Mucosa of rectum (tissue), 2 donors: ENCODE data around the gene ARAP1.

Source experiments
- H3K27ac ChIP-seq, 2 donors: one replicate each; pipeline ENCODE4 v1.7.0; 2013; ENCODE audit warnings: inconsistent platforms in 2 of 2, low read depth in 2 of 2, low read length in 2 of 2
- H3K27me3 ChIP-seq, 2 donors: one replicate each; pipeline ENCODE4 v1.7.0; 2013; ENCODE audit warnings: low read length in 2 of 2; ENCODE audit not compliant: control insufficient read depth in 2 of 2, insufficient read depth in 2 of 2
- H3K36me3 ChIP-seq, 2 donors: one replicate each; pipeline ENCODE4 v1.7.0; 2013; ENCODE audit warnings: low read length in 2 of 2; ENCODE audit not compliant: control insufficient read depth in 2 of 2, insufficient read depth in 2 of 2
- H3K4me1 ChIP-seq, 2 donors: one replicate each; pipeline ENCODE4 v1.7.0; 2013; ENCODE audit warnings: low read length in 2 of 2, mild to moderate bottlenecking in 1 of 2; ENCODE audit not compliant: control insufficient read depth in 2 of 2, insufficient read depth in 2 of 2
- H3K4me3 ChIP-seq, 2 donors: one replicate each; pipeline ENCODE4 v1.7.0; 2013; ENCODE audit warnings: low read length in 2 of 2
- H3K9ac ChIP-seq, 2 donors: one replicate each; pipeline ENCODE4 v1.7.0; 2013; ENCODE audit warnings: low read length in 2 of 2, low read depth in 1 of 2, mild to moderate bottlenecking in 1 of 2
- H3K9me3 ChIP-seq, 2 donors: one replicate each; pipeline ENCODE4 v1.7.0; 2013; ENCODE audit warnings: low read length in 2 of 2; ENCODE audit not compliant: control insufficient read depth in 2 of 2
- donor health status: healthy.
- donor health status: Normal muscosa, but diverticular disease.

Gene ARAP1

DNA sequence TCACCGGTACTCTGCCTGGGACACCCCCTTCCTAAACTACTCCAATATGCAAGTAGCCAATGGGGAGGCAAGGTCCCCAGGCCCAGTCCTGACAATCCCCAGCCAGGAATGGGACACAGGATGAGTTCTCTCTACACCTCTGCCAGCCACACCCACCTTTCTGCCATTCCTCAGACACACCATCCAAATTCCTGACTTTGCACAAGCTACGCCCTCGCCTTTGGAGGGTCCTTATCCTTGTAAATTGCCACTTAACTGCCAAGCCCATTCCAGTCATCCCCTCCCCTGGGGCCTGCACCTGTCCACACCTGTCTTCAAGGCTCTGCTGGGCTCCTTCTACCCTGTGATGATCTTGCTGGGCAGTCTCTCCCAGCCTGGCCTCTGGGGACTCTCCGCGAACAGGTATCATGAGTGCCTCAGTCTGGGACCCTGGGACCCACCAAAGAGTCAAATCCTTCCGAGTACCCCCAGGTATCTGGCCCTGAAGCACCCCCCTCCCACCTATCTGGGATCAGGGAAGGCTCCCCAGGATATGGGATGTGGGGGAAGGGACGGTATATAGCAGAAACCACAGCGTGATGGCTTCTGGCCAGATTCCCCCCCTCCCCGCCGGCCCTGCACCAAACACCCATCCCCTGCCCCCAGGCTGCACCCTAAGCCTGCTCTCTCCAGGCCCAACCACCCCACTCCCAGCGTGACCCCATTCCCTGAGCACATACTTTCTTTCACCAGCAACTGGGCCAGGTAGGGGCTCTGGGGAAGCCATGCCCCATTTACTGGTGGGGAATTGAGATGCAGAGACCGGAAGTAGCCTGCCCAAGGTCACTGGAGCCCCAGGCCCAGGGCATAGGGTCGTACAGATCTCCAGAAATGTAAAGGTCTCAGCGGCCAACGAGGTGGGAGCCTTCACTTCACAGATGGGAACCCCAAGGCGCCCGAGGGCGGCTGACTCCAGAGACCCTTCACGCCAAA lies 806 bp downstream of the ARAP1 start:
- Histone ChIP-seq H3K4me3 (peak overlapping the region; percentile 68 to 69), H3K27ac (peak overlapping the region in 1 of 2 donors; percentile 38), H3K9ac (peak overlapping the region; percentile 65 to 74), H3K27me3 (no peaks in the 10 kb centered on the region), H3K9me3 (no peaks in the 10 kb centered on the region), H3K4me1 (peaks cover 24 to 25% of the 10 kb centered on the region in 2 donors), H3K36me3 (peaks cover 9 to 14% of the 10 kb centered on the region in 2 donors)

DNA sequence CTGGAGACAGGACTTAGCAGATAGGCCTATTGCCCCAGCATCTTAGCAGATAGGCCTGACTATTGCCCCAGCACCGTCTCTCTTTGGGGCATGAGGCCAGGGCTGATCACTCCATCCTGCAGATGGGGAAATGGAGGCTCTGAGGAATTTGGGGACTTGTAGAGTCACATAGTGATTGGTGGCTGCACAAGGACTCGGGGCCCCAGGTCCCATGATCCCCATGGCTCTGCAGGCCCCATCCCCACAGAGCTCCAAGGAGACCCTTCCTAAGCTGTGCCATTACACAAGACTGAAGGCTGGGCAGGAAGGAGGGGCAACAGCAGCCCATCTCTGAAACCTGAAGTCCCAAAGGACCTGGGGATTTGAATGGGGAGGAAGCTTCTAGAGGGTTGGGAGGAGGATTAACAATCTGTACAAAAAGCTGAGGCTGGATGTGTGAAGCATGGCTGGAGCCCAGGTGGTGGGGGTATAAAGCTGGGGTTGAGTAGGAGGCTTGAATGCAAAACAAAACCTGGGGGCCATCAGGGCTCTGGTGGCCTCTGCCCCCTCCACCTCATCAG lies 1.6 kb downstream of the ARAP1 start:
- no peaks in the 10 kb centered on the region for H3K27me3 ChIP-seq
- peak overlapping the region; percentile 3 to 68 for H3K4me3 ChIP-seq
- H3K27ac ChIP-seq: no peak overlapping the region
- no peaks in the 10 kb centered on the region for H3K9me3 ChIP-seq
- H3K9ac ChIP-seq: no peak overlapping the region
- peaks cover 24 to 25% of the 10 kb centered on the region in 2 donors for H3K4me1 ChIP-seq
- peaks cover under 1 to 6% of the 10 kb centered on the region in 2 donors for H3K36me3 ChIP-seq

DNA sequence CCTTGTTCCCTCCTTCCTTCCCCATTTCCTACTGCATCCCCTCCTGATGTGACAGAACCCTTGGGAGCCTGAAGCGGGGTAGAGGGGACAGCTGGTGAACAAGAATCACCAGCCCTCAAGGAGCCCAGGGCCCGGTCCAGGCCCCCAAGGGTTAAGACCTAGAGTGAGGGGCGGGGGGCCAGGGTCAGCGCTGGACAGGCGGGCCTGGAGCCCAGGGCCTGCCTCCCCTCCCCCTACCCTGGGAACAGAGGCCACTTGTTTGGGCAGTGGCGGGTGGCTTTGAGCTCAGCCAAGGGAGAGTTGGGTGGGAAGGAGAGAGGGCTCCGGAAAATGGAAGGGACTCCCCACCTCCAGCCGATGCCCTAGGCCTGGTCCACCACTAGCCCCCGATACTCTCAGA lies 2.1 kb downstream of the ARAP1 start:
- peaks cover 24 to 25% of the 10 kb centered on the region in 2 donors for H3K4me1 ChIP-seq
- no peaks in the 10 kb centered on the region for H3K27me3 ChIP-seq
- no peak overlapping the region for H3K4me3 ChIP-seq
- no peaks in the 10 kb centered on the region for H3K9me3 ChIP-seq
- H3K27ac ChIP-seq: no peak overlapping the region
- H3K36me3 ChIP-seq: peaks cover 0 to 3% of the 10 kb centered on the region in 2 donors
- H3K9ac ChIP-seq: no peak overlapping the region

DNA sequence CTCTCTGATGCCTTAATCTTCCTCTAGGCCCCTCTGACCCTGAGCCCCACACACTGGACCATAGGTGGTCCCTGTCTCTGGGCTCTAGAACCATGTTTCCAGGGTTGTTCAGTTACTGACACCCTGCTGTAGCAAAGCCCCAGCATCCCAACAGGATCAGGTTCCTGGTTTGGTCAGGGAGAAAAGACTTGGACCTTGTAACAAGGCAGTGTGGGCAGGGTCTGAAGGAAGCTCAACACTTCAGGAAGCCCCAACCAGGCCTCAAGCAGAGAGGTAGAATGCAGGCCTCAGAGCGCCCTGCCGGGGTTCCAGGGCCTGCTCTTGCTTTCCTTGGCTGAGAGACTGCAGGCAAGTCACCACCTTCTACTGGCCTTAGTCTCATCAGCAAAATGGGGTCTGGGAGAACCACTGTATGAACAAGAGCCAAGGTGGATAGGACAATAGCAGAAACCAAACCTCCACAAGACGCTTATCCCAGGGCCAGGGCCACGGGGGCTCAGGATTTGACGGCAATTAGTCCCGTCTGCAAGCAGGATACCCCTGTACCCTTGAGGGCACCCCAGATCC lies 4.8 kb downstream of the ARAP1 start:
- H3K4me1 ChIP-seq: peaks cover 18 to 20% of the 10 kb centered on the region in 2 donors
- H3K9ac ChIP-seq: peak overlapping the region in 1 of 2 donors; percentile 14
- H3K4me3 ChIP-seq: no peak overlapping the region
- H3K27ac ChIP-seq: no peak overlapping the region
- no peaks in the 10 kb centered on the region for H3K27me3 ChIP-seq
- no peaks in the 10 kb centered on the region for H3K36me3 ChIP-seq
- no peaks in the 10 kb centered on the region for H3K9me3 ChIP-seq

DNA sequence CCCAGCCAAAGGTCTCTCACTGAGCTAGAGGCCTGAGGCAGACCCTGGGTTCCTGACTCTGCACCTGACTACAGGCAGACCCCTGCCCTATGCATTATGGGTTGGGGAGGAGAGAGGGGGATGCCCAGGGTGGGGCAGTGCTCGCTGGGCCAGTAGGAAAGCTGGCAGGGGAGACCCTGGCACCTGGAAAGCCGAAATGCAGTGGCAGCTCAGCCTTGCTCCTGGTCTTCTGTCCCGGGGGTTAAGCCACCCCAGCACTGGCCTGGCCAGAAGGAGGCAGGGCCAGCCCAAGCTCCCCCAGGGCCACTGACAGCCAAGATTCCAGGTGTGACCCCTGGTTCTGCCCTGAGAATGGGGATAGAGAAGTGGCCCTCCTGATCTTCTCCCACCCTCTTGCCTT lies 5.4 kb downstream of the ARAP1 start:
- no peak overlapping the region for H3K27ac ChIP-seq
- H3K4me3 ChIP-seq: no peak overlapping the region
- no peak overlapping the region for H3K9ac ChIP-seq
- no peaks in the 10 kb centered on the region for H3K9me3 ChIP-seq
- peaks cover 20 to 23% of the 10 kb centered on the region in 2 donors for H3K4me1 ChIP-seq
- H3K36me3 ChIP-seq: no peaks in the 10 kb centered on the region
- H3K27me3 ChIP-seq: no peaks in the 10 kb centered on the region

DNA sequence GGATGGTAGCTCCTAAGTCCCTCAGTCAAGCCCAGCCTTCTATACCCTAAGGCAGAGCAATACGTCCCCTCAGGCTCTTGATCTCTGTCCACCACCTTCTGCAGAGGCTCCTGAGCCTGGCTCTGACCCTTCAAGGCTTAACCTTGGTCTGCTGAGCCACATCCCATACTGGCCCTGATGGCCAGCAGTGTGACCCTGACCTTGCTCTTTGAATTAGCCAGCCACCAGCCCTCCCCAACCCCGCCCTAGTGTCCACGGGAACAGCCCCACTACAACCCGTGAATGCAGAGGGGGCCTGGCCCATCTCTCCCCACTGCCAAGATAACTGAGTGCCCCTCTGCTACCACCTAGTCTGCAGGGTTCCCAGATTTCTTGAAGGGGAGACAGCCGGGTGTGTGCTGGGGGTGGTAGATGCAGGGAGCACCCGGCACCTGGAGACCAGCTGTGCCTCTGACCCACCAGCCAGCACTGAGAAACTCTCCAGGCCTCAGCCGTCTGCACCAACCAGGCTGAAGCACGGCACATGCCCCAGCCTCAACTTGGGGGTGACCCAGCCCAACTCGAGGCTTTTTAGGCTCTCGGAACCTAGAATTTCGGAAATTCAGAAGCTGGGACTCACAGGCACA lies 6.2 kb downstream of the ARAP1 start:
- H3K4me3 ChIP-seq: no peak overlapping the region
- no peaks in the 10 kb centered on the region for H3K27me3 ChIP-seq
- no peak overlapping the region for H3K27ac ChIP-seq
- H3K9ac ChIP-seq: no peak overlapping the region
- H3K36me3 ChIP-seq: no peaks in the 10 kb centered on the region
- H3K4me1 ChIP-seq: peaks cover 20 to 24% of the 10 kb centered on the region in 2 donors
- no peaks in the 10 kb centered on the region for H3K9me3 ChIP-seq

DNA sequence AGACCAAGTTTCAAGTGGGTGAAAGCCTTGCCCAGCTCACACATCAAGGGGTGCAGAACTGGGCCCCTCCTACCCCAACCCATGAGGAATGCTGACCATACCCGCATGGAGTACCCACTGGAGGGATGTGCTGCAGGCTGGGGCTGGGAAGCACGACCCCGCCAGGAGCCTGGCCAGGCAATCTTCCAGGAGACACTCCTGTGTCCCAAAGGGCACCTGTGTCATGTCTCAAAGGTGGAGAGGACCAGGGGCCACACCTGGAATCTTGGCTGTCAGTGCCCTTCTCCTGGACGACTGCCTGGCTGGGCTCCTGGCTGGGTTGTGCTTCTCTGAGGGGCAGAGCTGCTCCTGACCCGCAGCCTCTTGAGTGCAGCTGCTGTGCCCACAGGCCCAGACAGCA lies 6.7 kb downstream of the ARAP1 start:
- Histone ChIP-seq H3K9ac (no peak overlapping the region), H3K4me1 (peaks cover 19 to 24% of the 10 kb centered on the region in 2 donors), H3K36me3 (no peaks in the 10 kb centered on the region), H3K27ac (no peak overlapping the region), H3K9me3 (no peaks in the 10 kb centered on the region), H3K27me3 (no peaks in the 10 kb centered on the region), H3K4me3 (no peak overlapping the region)

DNA sequence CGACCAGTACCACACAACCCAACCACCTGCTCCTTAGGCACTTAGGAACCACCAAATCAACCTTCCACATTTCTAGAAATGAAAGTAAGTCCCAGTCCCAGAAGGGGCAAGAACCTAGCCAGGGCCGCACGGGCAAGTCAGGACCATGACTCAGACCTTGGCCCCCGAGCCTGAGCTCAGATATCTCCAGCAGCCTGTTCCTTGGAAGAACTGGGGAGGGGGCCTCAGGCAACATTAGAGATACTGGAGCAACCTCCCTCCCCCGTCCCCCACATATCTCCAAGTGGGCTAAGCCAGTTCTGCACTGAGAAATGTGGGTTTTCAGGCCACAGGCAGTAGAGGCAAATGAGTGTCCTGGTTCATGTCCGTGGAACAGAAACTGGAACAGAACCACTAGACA lies 7.7 kb downstream of the ARAP1 start:
- Histone ChIP-seq H3K4me3 (no peak overlapping the region), H3K36me3 (no peaks in the 10 kb centered on the region), H3K9ac (no peak overlapping the region), H3K27ac (no peak overlapping the region), H3K9me3 (no peaks in the 10 kb centered on the region), H3K4me1 (peaks cover 21 to 30% of the 10 kb centered on the region in 2 donors), H3K27me3 (no peaks in the 10 kb centered on the region)

DNA sequence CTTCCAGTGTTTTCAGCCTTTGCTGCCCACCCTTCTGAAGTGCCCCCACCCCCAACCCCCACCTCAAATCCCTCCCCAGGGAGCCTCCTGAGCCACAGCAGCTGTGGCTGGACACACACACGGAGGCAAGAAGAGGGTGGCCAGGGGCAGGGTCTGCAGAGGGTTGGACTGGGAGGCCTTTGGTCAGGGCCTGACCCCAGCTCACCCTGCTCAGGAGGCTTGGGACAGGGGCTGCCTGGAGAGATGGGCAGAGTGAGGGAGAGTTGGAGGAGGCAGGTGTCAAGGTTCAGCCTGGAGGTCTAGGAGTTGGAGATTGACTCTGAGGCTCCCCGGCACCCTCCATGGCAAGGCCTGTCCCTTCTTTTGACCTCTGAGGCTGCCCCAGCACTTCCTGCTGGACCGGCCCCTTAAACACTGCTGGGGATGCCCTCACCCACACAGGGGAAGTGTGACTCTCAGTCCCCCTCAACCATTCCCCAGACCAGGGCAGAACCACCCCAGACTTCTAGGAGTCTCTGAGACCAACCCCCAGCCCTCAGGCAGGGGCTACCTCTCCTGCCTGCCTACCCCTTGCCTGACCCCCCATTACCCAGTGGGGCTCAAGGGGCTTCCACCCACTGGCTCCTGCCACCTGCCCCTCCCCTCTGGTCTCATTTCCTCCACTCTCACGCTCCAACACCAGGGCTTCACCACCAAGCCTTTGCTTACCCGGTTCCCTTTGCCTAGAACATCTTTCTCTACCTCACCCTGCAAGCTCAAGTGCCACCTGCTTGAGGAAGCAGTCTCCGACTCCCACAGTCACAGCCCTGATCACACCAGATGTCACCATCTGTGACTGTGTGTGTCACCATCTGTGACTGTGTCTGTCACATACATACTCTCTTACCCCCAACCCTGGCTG lies 8.6 kb downstream of the ARAP1 start:
- Histone ChIP-seq H3K27ac (no peak overlapping the region), H3K36me3 (no peaks in the 10 kb centered on the region), H3K9me3 (no peaks in the 10 kb centered on the region), H3K9ac (peak overlapping the region in 1 of 2 donors; percentile 3), H3K27me3 (no peaks in the 10 kb centered on the region), H3K4me3 (no peak overlapping the region), H3K4me1 (peaks cover 26 to 38% of the 10 kb centered on the region in 2 donors)
